Endothelial cell (in vitro differentiated cells): Measurements from ENCODE around the gene MICALL1. TPM values are rescaled to one million over a fixed set of nuclear protein-coding genes. Genes with fewer than 3 reads are reported as not detected.

Experiments
- DNase-seq: peaks from one replicate; pipeline ENCODE4 v3.0.0; 2021; ENCODE audit warnings: low spot score
- H3K27ac Mint-ChIP-seq: one replicate; pipeline ENCODE4 v1.8.0; 2021; ENCODE audit warnings: mixed read lengths, inconsistent platforms; ENCODE audit not compliant: unreplicated experiment
- H3K27me3 Mint-ChIP-seq: one replicate; pipeline ENCODE4 v1.8.0; 2021; ENCODE audit warnings: mild to moderate bottlenecking, moderate library complexity, mixed read lengths, inconsistent platforms; ENCODE audit not compliant: unreplicated experiment
- H3K36me3 Mint-ChIP-seq: one replicate; pipeline ENCODE4 v1.8.0; 2021; ENCODE audit warnings: mild to moderate bottlenecking, low read depth, mixed read lengths, inconsistent platforms; ENCODE audit not compliant: unreplicated experiment
- H3K4me1 Mint-ChIP-seq: one replicate; pipeline ENCODE4 v1.8.0; 2021; ENCODE audit warnings: mild to moderate bottlenecking, mixed read lengths, inconsistent platforms; ENCODE audit not compliant: unreplicated experiment
- H3K4me3 Mint-ChIP-seq: one replicate; pipeline ENCODE4 v1.8.0; 2021; ENCODE audit warnings: mild to moderate bottlenecking, mixed read lengths, inconsistent platforms; ENCODE audit not compliant: unreplicated experiment
- H3K9me3 Mint-ChIP-seq: one replicate; pipeline ENCODE4 v1.8.0; 2021; ENCODE audit warnings: mixed read lengths, inconsistent platforms; ENCODE audit not compliant: unreplicated experiment
- long read RNA-seq: library from polyadenylated mRNA; unstranded; transcript quantifications from one replicate; pipeline ENCODE4 v2.0.0, GENCODE V29; 2020; ENCODE audit not compliant: unreplicated experiment
- total RNA-seq: library from RNA; stranded (reverse); fragmentation: NEBNext Ultra II Directional; extraction: Animal tissue kit (Norgen Biotek cat#: 25700); gene quantifications from one replicate; pipeline ENCODE4 v1.2.1, GENCODE V29; 2021; ENCODE audit not compliant: unreplicated experiment
- TF ChIP-seq, protein P1 (sequence below): fragments of 200-600 bp; sonication (generic); IDR thresholded peaks from one replicate; pipeline ENCODE4 v1.5.0; 2021; ENCODE audit warnings: antibody characterized with exemption; ENCODE audit not compliant: unreplicated experiment

MICALL1 gene, protein sequence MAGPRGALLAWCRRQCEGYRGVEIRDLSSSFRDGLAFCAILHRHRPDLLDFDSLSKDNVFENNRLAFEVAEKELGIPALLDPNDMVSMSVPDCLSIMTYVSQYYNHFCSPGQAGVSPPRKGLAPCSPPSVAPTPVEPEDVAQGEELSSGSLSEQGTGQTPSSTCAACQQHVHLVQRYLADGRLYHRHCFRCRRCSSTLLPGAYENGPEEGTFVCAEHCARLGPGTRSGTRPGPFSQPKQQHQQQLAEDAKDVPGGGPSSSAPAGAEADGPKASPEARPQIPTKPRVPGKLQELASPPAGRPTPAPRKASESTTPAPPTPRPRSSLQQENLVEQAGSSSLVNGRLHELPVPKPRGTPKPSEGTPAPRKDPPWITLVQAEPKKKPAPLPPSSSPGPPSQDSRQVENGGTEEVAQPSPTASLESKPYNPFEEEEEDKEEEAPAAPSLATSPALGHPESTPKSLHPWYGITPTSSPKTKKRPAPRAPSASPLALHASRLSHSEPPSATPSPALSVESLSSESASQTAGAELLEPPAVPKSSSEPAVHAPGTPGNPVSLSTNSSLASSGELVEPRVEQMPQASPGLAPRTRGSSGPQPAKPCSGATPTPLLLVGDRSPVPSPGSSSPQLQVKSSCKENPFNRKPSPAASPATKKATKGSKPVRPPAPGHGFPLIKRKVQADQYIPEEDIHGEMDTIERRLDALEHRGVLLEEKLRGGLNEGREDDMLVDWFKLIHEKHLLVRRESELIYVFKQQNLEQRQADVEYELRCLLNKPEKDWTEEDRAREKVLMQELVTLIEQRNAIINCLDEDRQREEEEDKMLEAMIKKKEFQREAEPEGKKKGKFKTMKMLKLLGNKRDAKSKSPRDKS
- total RNA-seq, result 124 TPM
- long read RNA-seq, partial matches to known transcripts, result 6 of 8 reads
- long read RNA-seq, other reads (novel, unspliced or antisense), result 2 of 8 reads

DNA sequence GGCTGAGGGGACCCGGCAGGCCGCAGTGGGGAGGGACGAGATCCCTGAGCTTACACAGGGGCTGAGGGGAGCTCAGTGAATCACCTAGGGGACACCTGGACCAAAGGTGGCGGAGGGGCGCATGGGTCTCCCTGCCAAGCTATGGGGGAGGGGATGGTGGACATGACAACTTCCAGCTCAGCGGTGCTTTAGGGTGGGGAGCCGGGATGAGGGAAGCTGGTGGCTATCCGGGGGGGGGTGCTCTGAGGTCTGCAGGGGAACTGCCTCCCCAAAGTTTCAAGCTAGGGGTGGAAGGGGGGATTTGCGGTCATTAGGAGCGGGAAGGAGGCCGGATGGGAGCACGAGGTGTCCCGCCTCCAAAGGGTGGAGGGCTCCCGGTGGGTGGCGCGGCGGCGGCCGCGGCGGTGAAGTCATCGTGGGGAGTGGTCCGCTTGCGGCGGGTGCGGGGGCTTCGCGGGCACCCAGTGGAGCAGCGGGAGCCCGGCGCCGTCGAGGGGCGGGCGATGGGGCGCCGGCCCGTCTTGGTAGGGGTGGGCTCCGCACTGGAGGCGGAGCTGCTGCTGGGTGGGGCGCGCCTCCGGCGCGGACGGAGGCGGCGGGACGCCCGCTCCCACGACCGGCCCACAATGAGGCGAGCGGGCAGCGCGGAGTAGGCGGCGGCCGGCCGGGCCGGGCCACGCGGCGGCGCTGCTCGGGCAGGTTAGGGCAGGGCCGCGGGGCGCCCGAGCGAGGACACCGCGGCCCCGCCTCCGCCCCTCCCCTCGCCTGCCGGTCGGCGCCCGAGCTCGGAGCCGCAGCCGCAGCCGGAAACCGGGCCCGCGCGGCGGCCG, at the start of gene MICALL1:
Gene MICALL1 (plus strand): TSS at position 764 of the 830 bp plus-strand sequence. CDS start 126 bp downstream, outside the sequence.
- peak within 1 kb of the TSS; percentile 94 for H3K4me3 Mint-ChIP-seq
- peaks cover 16% of the 10 kb centered on the region for H3K36me3 Mint-ChIP-seq
- peaks cover 46% of the 10 kb centered on the region for H3K4me1 Mint-ChIP-seq
- DNase-seq, result peak; percentile 76
- H3K9me3 Mint-ChIP-seq, result no peaks in the 10 kb centered on the region
- TF ChIP-seq, protein P1, sequence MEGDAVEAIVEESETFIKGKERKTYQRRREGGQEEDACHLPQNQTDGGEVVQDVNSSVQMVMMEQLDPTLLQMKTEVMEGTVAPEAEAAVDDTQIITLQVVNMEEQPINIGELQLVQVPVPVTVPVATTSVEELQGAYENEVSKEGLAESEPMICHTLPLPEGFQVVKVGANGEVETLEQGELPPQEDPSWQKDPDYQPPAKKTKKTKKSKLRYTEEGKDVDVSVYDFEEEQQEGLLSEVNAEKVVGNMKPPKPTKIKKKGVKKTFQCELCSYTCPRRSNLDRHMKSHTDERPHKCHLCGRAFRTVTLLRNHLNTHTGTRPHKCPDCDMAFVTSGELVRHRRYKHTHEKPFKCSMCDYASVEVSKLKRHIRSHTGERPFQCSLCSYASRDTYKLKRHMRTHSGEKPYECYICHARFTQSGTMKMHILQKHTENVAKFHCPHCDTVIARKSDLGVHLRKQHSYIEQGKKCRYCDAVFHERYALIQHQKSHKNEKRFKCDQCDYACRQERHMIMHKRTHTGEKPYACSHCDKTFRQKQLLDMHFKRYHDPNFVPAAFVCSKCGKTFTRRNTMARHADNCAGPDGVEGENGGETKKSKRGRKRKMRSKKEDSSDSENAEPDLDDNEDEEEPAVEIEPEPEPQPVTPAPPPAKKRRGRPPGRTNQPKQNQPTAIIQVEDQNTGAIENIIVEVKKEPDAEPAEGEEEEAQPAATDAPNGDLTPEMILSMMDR, result no peak
- peaks cover 9% of the 10 kb centered on the region for H3K27me3 Mint-ChIP-seq
- H3K27ac Mint-ChIP-seq, result peak within 1 kb of the TSS; percentile 79

DNA sequence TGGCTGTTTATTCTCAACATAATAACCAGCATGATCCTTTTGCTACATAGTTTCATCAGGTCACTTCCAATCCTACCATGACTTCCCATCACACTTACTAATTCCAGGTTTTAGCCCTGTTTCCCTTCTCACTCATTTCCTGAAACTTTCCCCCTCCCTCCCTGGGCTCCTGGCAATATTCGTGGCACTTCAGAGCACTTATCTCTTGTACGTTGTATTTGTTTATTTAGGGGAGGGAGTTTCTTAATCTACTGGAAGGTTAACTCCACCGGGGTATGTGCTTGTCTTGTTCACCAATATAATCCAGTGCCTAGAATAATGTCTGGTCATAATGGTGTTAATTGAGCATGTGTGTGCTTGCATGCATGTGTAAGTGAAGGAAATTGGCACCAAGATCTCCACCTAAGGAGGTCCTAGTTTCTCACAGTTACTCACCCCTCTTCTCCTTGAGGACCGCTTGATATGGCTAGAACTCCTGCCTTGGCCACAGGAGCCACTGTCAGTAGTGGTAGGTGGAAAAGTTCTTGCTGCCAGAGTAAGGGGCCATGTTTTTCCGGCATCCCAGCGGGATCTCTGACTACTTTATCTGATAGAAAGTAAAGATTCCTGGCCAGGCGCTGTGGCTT, 45.2 kb upstream of the MICALL1 start:
- no peak for DNase-seq
- Mint-ChIP-seq H3K4me1 (no peaks in the 10 kb centered on the region), H3K4me3 (no peak overlapping the region), H3K27me3 (no peaks in the 10 kb centered on the region), H3K27ac (no peak overlapping the region), H3K36me3 (peaks cover 32% of the 10 kb centered on the region), H3K9me3 (no peaks in the 10 kb centered on the region)
- TF ChIP-seq, protein P1, result no peak

DNA sequence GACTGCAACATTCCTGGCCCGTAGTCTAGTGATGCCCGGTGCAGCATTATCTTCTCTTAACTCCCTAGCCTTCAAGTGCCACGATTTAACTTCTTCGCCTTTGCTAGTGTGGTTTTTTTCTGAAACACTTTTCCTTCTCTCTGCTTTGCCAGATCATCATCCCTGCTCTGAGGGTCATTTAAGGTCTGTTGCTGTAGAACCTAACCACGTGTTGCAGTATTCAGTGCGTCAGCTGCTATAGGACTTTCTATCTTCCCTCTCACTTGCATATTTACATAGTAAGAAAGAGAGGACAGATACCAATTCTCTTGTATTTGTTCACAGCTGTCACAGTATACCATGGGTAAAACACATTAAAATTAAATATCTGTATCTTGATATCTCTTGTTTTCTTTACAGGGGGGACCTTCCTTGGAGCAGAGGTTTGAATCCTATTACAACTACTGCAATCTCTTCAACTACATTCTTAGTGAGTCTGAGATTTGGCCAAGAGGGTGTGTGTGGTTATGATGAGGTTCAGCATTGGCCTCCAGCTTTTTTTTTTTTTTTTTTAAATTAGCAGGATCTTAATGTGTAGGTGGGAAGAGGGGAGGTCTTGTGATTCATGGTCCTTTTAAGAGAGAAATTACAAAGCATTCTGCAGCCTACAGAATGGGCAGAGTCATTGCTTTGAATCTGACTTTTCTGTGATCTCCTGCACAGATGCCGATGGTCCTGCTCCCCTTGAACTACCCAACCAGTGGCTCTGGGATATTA, 43.3 kb upstream of the MICALL1 start:
- H3K27me3 Mint-ChIP-seq, result no peaks in the 10 kb centered on the region

DNA sequence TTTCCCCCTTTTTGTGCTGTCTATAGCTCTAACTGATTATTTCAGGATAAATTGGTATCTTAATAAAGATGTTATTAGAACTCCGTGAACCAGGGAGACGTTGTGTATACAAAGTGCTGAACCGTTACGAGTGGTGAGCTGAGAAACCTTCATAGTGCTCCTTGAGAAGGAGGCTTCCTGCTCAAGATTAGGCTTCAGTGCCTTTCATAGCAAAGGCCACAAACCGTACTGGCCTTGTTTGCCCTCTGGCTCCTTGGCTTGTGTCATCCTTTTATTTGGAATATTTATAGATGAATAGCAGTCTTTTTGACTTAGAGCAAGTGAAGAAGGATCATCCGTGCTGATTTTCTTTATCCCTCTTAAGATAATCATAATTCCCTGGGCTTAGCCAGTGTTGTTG, 40.6 kb upstream of the MICALL1 start:
- H3K9me3 Mint-ChIP-seq, result no peaks in the 10 kb centered on the region
- no peaks in the 10 kb centered on the region for H3K4me1 Mint-ChIP-seq
- peaks cover 40% of the 10 kb centered on the region for H3K36me3 Mint-ChIP-seq

More for the DNA sequence above, 43.3 kb upstream of the MICALL1 start:
- no peak overlapping the region for H3K27ac Mint-ChIP-seq
- peaks cover 33% of the 10 kb centered on the region for H3K36me3 Mint-ChIP-seq
- TF ChIP-seq, protein P1, result no peak
- no peak for DNase-seq
- H3K9me3 Mint-ChIP-seq, result no peaks in the 10 kb centered on the region
- no peaks in the 10 kb centered on the region for H3K4me1 Mint-ChIP-seq
- peak overlapping the region; percentile 42 for H3K4me3 Mint-ChIP-seq

More for the DNA sequence above, 40.6 kb upstream of the MICALL1 start:
- Mint-ChIP-seq H3K27me3 (no peaks in the 10 kb centered on the region), H3K27ac (no peak overlapping the region), H3K4me3 (peak overlapping the region; percentile 43)
- TF ChIP-seq, protein P1, result no peak
- DNase-seq, result no peak
